COLO829 (cell line): ENCODE data around the gene MAD1L1.

ENCODE experiments used
- DNase-seq: peaks from one replicate; pipeline ENCODE4 v3.0.0; 2012; ENCODE audit warnings: low spot score

MAD1L1 gene

GRCh38 chr7:1775389-1775788 is 457.4 kb downstream of the MAD1L1 start:
- DNase-seq, result no peak

- no peak for DNase-seq
Observed at GRCh38 chr7:1770331-1770730, 462.4 kb downstream of the MAD1L1 start.

GRCh38 chr7:1769286-1770200 is 463.2 kb downstream of the MAD1L1 start:
- DNase-seq, result no peak

GRCh38 chr7:1768832-1769231 is 463.9 kb downstream of the MAD1L1 start:
- DNase-seq, result no peak

- no peak for DNase-seq
Observed at GRCh38 chr7:1767524-1767923, 465.2 kb downstream of the MAD1L1 start.
